ENCODE results near the gene ERC2.

DNA sequence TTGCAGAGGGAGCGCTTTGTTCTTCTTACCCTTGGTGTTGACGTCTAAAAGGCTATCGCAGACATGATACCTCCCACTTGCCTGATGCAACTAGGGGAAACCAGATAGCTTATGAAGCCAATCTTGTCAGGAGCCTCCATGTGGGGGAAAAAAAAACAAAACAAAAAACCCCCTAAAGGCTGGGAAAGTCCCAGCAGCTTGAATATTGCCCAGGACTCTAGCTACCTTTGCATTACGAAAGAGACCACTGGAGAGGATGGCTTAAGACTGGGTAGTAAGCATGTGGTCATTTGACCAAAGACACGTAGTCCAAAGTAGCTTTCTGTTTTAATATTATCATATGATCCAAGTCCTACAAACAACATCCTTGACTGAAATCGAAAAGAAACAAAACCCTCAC is 860.4 kb downstream of the ERC2 start:
- TF ChIP-seq, protein P1, sequence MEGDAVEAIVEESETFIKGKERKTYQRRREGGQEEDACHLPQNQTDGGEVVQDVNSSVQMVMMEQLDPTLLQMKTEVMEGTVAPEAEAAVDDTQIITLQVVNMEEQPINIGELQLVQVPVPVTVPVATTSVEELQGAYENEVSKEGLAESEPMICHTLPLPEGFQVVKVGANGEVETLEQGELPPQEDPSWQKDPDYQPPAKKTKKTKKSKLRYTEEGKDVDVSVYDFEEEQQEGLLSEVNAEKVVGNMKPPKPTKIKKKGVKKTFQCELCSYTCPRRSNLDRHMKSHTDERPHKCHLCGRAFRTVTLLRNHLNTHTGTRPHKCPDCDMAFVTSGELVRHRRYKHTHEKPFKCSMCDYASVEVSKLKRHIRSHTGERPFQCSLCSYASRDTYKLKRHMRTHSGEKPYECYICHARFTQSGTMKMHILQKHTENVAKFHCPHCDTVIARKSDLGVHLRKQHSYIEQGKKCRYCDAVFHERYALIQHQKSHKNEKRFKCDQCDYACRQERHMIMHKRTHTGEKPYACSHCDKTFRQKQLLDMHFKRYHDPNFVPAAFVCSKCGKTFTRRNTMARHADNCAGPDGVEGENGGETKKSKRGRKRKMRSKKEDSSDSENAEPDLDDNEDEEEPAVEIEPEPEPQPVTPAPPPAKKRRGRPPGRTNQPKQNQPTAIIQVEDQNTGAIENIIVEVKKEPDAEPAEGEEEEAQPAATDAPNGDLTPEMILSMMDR (IDR thresholded peaks at IDR 0.05): no peak
- no peak for TF ChIP-seq POLR2A (IDR thresholded peaks at IDR 0.05)
- no peak for TF ChIP-seq EP300 (IDR thresholded peaks at IDR 0.05)

Measured in ovary (tissue), 3 donors.